Esophagus squamous epithelium (tissue), 5 donors: Measurements from ENCODE around the gene S100A14. TPM values are rescaled to one million over a fixed set of nuclear protein-coding genes. Genes with fewer than 3 reads are reported as not detected.

ENCODE experiments used
- DNase-seq: peaks from one replicate; lab custom pipeline; 2025; lab: John Stamatoyannopoulos, UW
- H3K27ac ChIP-seq, 4 donors: fragments of 200-600 bp; sonication (generic); one replicate each; pipeline ENCODE4 v1.5.1; 2016 to 2019; ENCODE audit warnings: mild to moderate bottlenecking in 1 of 4
- H3K27me3 ChIP-seq, 4 donors: fragments of 200-600 bp; sonication (generic); 1 replicate in 3 of 4; 2 replicates in 1 of 4; pipeline versions ENCODE4 v1.5.1 to v1.6.0; 2017 to 2021; ENCODE audit warnings: antibody characterized with exemption in 1 of 4
- H3K36me3 ChIP-seq, 3 donors: fragments of 200-600 bp; sonication (generic); one replicate each; pipeline ENCODE4 v1.5.1; 2016 to 2019
- H3K4me1 ChIP-seq, 3 donors: fragments of 200-600 bp; sonication (generic); one replicate each; pipeline ENCODE4 v1.5.1; 2017 to 2019
- H3K4me3 ChIP-seq, 4 donors: fragments of 200-600 bp; sonication (generic); 1 replicate in 3 of 4; 2 replicates in 1 of 4; pipeline ENCODE4 v1.5.1; 2016 to 2019; ENCODE audit warnings: mild to moderate bottlenecking in 2 of 4, moderate library complexity in 1 of 4
- H3K9me3 ChIP-seq, 3 donors: fragments of 200-600 bp; sonication (generic); one replicate each; pipeline ENCODE4 v1.5.1; 2016 to 2019
- CTCF ChIP-seq, 6 experiments: fragments of 450-650 bp in 4 of 6; fragments of 200-600 bp in 2 of 6; sonication (generic) in 2 of 6; IDR thresholded peaks; one replicate each; pipeline ENCODE4 v1.5.1; 2016 to 2019; ENCODE audit warnings: antibody characterized with exemption in 6 of 6, mild to moderate bottlenecking in 4 of 6, moderate library complexity in 4 of 6
- POLR2A ChIP-seq, 4 donors: fragments of 450-650 bp; IDR thresholded peaks; one replicate each; pipeline ENCODE4 v1.6.1; 2017; ENCODE audit warnings: antibody characterized with exemption in 4 of 4, mild to moderate bottlenecking in 4 of 4, moderate library complexity in 3 of 4
- WGBS, 2 donors: methylation state at CpG; one replicate each; pipeline ENCODE4 v1.1.5; 2018; 5-methylcytosine and 5-hydroxymethylcytosine counted together
- intact Hi-C: fragments of 100-400 bp; cut with DNase I; formaldehyde crosslinking; loops from one replicate; pipeline ENCODE4 v1.15.0; 2022
- total RNA-seq, 4 donors: library from RNA; depleted of rRNA; stranded (reverse); fragments of >200 nt; gene quantifications; one replicate each; pipeline ENCODE4 v1.1.0, GENCODE V29; 2016
- donor health status: DM: yes; HTN: yes; CAD: no.

The S100A14 gene
- total RNA-seq, 4 donors from 2014 or later: 1,580 to 2,481 (median 2,030) TPM

GRCh38 chr1:153624965-153625611 is 9.0 kb upstream of the S100A14 start:
- Histone ChIP-seq H3K27ac (peak overlapping the region in 1 of 4 donors; percentile 91), H3K27me3 (no peaks in the 10 kb centered on the region), H3K4me1 (peaks cover 20 to 42% (median 21%) of the 10 kb centered on the region in 3 donors), H3K4me3 (no peak overlapping the region), H3K9me3 (no peaks in the 10 kb centered on the region), H3K36me3 (peaks cover 0 to 36% (median 3%) of the 10 kb centered on the region in 3 donors)
- intact Hi-C loops: no loop called here
- WGBS, 2 donors: 90 to 93% methylated on average over 9 to 10 of the region's 10 CpGs
- DNase-seq: no peak
- TF ChIP-seq CTCF (IDR thresholded peaks at IDR 0.05): no peak

GRCh38 chr1:153623101-153623500 is 7.0 kb upstream of the S100A14 start:
- 68 to 84% methylated on average over 7 of the region's 7 CpGs for WGBS, 2 donors
- no peak for DNase-seq
- intact Hi-C loops: no loop called here
- Histone ChIP-seq H3K36me3 (peaks cover 0 to 51% (median 4%) of the 10 kb centered on the region in 3 donors), H3K27ac (no peak overlapping the region), H3K27me3 (no peaks in the 10 kb centered on the region), H3K4me1 (peaks cover 16 to 48% (median 22%) of the 10 kb centered on the region in 3 donors), H3K9me3 (no peaks in the 10 kb centered on the region), H3K4me3 (no peak overlapping the region)
- TF ChIP-seq CTCF (IDR thresholded peaks at IDR 0.05) (no peak), POLR2A (IDR thresholded peaks at IDR 0.05) (no peak)

- H3K36me3 ChIP-seq: peaks cover 0 to 39% (median 4%) of the 10 kb centered on the region in 3 donors
- H3K9me3 ChIP-seq: no peaks in the 10 kb centered on the region
- no peak overlapping the region for H3K4me3 ChIP-seq
- 73 to 94% methylated on average over 2 to 6 of the region's 6 CpGs for WGBS, 2 donors
- peaks cover 4 to 52% (median 25%) of the 10 kb centered on the region in 3 donors for H3K4me1 ChIP-seq
- no peak for TF ChIP-seq POLR2A (IDR thresholded peaks at IDR 0.05)
- TF ChIP-seq CTCF (IDR thresholded peaks at IDR 0.05): no peak
- intact Hi-C loops: no loop called here
- peak overlapping the region in 2 of 4 donors; percentile 92 to 96 for H3K27ac ChIP-seq
- DNase-seq: no peak
- H3K27me3 ChIP-seq: no peaks in the 10 kb centered on the region
Measured at GRCh38 chr1:153619171-153619570, 3.0 kb upstream of the S100A14 start.

GRCh38 chr1:153617663-153618062 is 1.5 kb upstream of the S100A14 start:
- Histone ChIP-seq H3K27ac (peak overlapping the region; percentile 92 to 96 (median 94)), H3K9me3 (no peaks in the 10 kb centered on the region), H3K4me1 (peaks cover 4 to 65% (median 28%) of the 10 kb centered on the region in 3 donors), H3K36me3 (peaks cover 0 to 31% (median 4%) of the 10 kb centered on the region in 3 donors), H3K27me3 (no peaks in the 10 kb centered on the region), H3K4me3 (peak overlapping the region in 1 of 4 donors; percentile 76)
- TF ChIP-seq POLR2A (IDR thresholded peaks at IDR 0.05): no peak
- TF ChIP-seq CTCF (IDR thresholded peaks at IDR 0.05): peak in 4 of 6 experiments; percentile 63 to 83 (median 80)
- 0% methylated on average over 1 of the region's 6 CpGs; no CpG with 5 or more reads in 1 of the 2 donors for WGBS, 2 donors
- DNase-seq: no peak
- intact Hi-C loops: no loop called here

- Histone ChIP-seq H3K9me3 (no peaks in the 10 kb centered on the region), H3K36me3 (peaks cover 0 to 24% (median 4%) of the 10 kb centered on the region in 3 donors), H3K4me3 (peak overlapping the region in 2 of 4 donors; percentile 67 to 76), H3K4me1 (peaks cover 4 to 65% (median 28%) of the 10 kb centered on the region in 3 donors), H3K27ac (peak overlapping the region; percentile 92 to 96 (median 94)), H3K27me3 (no peaks in the 10 kb centered on the region)
- intact Hi-C loops: no loop called here
- no peak for DNase-seq
- TF ChIP-seq CTCF (IDR thresholded peaks at IDR 0.05) (no peak), POLR2A (IDR thresholded peaks at IDR 0.05) (no peak)
- WGBS, 2 donors: 61% methylated on average over 2 of the region's 5 CpGs; no CpG with 5 or more reads in 1 of the 2 donors
Measured at GRCh38 chr1:153616917-153617311, 789 bp upstream of the S100A14 start.
